ENCODE results near the gene USP10.

USP10 gene

GRCh38 chr16:84811529-84811928 is 111.7 kb downstream of the USP10 start:
- DNase-seq, result no peak

- no peak for DNase-seq
Observed at GRCh38 chr16:84813141-84813934, 113.5 kb downstream of the USP10 start.

GRCh38 chr16:84815462-84815861 is 115.7 kb downstream of the USP10 start:
- no peak for DNase-seq

- no peak for DNase-seq
Observed at GRCh38 chr16:84816023-84816422, 116.2 kb downstream of the USP10 start.

- DNase-seq, result no peak
Observed at GRCh38 chr16:84816485-84816884, 116.7 kb downstream of the USP10 start.

GRCh38 chr16:84817206-84817605 is 117.4 kb downstream of the USP10 start:
- no peak for DNase-seq

- DNase-seq, result no peak
Observed at GRCh38 chr16:84817613-84818012, 117.8 kb downstream of the USP10 start.

- DNase-seq, result no peak
Observed at GRCh38 chr16:84818133-84818532, 118.3 kb downstream of the USP10 start.

GRCh38 chr16:84818989-84819643 is 119.3 kb downstream of the USP10 start:
- DNase-seq, result no peak

GRCh38 chr16:84819644-84820304 is 120.0 kb downstream of the USP10 start, which contains the start of gene CRISPLD2:
CRISPLD2 (plus strand) TSS chr16:84819985; CDS start chr16:84838496, 18,511 bp downstream.
- DNase-seq, result peak; percentile 93

GRCh38 chr16:84820305-84820684 is 120.5 kb downstream of the USP10 start:
- no peak for DNase-seq

- no peak for DNase-seq
Observed at GRCh38 chr16:84820771-84821170, 121.0 kb downstream of the USP10 start.

GRCh38 chr16:84821179-84821578 is 121.4 kb downstream of the USP10 start:
- no peak for DNase-seq

- DNase-seq, result no peak
Observed at GRCh38 chr16:84821728-84822689, 122.2 kb downstream of the USP10 start.

- DNase-seq, result no peak
Observed at GRCh38 chr16:84822990-84823389, 123.2 kb downstream of the USP10 start.

- DNase-seq, result no peak
Observed at GRCh38 chr16:84823484-84823883, 123.7 kb downstream of the USP10 start.

GRCh38 chr16:84823926-84824325 is 124.1 kb downstream of the USP10 start:
- no peak for DNase-seq

GRCh38 chr16:84825896-84826557 is 126.2 kb downstream of the USP10 start:
- DNase-seq, result no peak

- DNase-seq, result no peak
Observed at GRCh38 chr16:84826558-84826941, 126.8 kb downstream of the USP10 start.

- no peak for DNase-seq
Observed at GRCh38 chr16:84827131-84827574, 127.4 kb downstream of the USP10 start.

GRCh38 chr16:84827897-84828296 is 128.1 kb downstream of the USP10 start:
- DNase-seq, result no peak

GRCh38 chr16:84828322-84828721 is 128.5 kb downstream of the USP10 start:
- no peak for DNase-seq
